ENCODE measurements around the gene CFAP99. TPM values are rescaled to one million over a fixed set of nuclear protein-coding genes. Genes with fewer than 3 reads are reported as not detected.
"Not testable (repeated sequence)": the region's sequence is repeated elsewhere in the genome, so short reads cannot be mapped to it uniquely, and the experiment has no call there.

CFAP99 gene
- total and polyA plus RNA-seq, 8 donors, result 0.28 to 1.6 (median 0.70) TPM

GRCh38 chr4:2426711-2427275 lies 8.0 kb downstream of the CFAP99 start:
- no peak for DNase-seq
- no peaks in the 10 kb centered on the region for H3K9me3 ChIP-seq
- no peak for ATAC-seq
- H3K27me3 ChIP-seq, result no peaks in the 10 kb centered on the region
- H3K4me3 ChIP-seq, result no peak overlapping the region
- intact Hi-C loops (cut with DNase I), result no loop called here
- peaks cover 0 to 3% (median 0%) of the 10 kb centered on the region in 3 donors for H3K4me1 ChIP-seq
- 77 to 84% methylated on average over 13 of the region's 13 CpGs for WGBS, 2 donors
- no peak for TF ChIP-seq CTCF (IDR thresholded peaks at IDR 0.05)
- no peaks in the 10 kb centered on the region for H3K36me3 ChIP-seq
- no peak for FAIRE-seq
- no peak overlapping the region for H3K27ac ChIP-seq

DNA sequence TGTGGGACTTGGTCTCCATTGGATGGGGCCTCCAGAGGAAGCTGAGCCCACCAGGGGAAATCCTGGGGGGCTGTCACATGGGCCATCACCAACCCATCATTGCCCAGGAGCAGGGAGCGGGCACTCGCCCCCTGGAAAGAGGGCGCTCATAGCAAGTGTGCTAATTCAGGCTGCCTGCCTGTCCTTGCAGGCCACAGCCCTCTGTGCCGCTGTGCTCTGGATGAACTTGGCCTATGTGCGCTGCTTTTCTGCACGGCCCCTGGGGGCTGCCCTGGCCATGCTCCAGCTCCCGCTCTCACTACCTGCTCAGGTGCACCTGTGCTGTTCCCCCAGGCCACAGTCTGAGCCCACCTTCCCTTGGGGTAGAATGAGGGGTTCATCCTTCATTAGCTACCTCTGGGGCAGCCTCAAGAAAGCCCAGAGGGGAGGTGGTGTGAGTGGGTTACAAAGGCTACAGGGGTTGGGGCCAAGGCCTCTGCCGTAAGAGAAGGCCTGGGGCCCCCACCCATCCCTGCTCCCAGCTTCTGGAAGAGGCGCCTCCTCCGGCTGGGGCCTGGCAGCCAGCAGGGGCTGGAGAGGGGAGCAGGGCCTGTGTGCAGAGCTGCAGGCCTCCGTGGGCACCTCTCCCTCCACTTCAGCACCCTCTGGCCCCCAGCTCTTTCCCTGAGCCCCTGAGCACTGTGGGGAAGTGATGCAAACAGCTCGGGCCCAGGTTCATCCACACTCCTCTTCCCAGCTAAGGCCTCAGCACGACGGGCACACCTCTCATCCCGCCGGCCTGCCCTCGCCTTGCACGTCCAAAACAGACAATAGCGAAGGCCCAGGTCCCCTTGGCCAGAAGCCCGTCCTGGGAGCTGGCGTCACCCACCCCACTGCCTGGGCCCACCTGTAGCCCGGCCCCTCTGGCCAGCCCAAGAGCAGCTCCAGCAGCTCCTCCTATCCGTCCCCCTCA lies 8.9 kb downstream of the CFAP99 start:
- H3K27me3 ChIP-seq, result no peaks in the 10 kb centered on the region
- no peak overlapping the region for H3K27ac ChIP-seq
- FAIRE-seq (no peak), DNase-seq (peak in 1 of 6 donors; percentile 70), ATAC-seq (no peak)
- H3K4me1 ChIP-seq, result peaks cover 0 to 3% (median 0%) of the 10 kb centered on the region in 3 donors
- H3K9me3 ChIP-seq, result no peaks in the 10 kb centered on the region
- intact Hi-C loops (cut with DNase I), result no loop called here
- WGBS, 2 donors, result 90 to 92% methylated on average over 23 of the region's 23 CpGs
- no peak overlapping the region for H3K4me3 ChIP-seq
- H3K36me3 ChIP-seq, result no peaks in the 10 kb centered on the region
- TF ChIP-seq CTCF (IDR thresholded peaks at IDR 0.05), result no peak

DNA sequence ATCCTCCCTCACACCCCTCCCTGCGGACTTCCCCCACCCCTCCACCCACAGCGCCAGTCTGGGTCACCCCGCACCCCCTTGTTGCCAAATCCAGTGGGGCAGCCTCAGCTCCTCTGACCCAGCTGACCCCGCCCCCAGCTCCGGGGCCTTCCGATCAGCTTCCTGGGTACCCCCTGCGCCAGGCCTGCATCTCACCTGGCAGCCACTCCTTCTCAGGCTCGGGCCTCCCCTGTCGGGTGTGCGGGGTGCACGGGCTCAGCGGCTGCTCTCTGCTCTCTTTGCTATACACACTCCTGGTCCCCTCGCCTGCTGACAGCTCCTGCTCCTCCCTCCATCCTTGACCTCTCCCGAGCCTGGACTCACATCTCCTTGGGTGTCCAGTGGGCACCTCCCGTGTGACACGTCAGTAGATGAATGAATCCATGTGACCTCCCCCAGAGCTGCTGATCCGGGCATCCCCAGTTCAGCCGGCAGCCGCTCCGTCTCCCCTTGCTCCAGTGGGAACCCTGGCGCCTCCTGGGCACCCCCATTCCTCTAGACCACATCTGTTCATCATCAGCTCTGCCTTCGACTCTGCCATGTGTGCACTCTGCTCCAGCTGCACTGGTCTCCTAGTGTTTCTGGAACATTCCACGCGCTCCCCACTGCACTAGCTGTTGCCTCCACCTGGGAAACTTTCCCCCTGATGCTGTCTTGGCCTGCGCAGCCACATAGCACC lies 9.9 kb downstream of the CFAP99 start:
- Histone ChIP-seq H3K27me3 (no peaks in the 10 kb centered on the region), H3K27ac (no peak overlapping the region), H3K9me3 (no peaks in the 10 kb centered on the region), H3K36me3 (no peaks in the 10 kb centered on the region), H3K4me3 (no peak overlapping the region), H3K4me1 (peaks cover 0 to 3% (median 0%) of the 10 kb centered on the region in 3 donors)
- ATAC-seq (no peak), FAIRE-seq (no peak), DNase-seq (peak in 1 of 6 donors; percentile 63)
- 86% methylated on average over 25 of the region's 25 CpGs for WGBS, 2 donors
- TF ChIP-seq CTCF (IDR thresholded peaks at IDR 0.05), result no peak
- intact Hi-C loops (cut with DNase I), result no loop called here

DNA sequence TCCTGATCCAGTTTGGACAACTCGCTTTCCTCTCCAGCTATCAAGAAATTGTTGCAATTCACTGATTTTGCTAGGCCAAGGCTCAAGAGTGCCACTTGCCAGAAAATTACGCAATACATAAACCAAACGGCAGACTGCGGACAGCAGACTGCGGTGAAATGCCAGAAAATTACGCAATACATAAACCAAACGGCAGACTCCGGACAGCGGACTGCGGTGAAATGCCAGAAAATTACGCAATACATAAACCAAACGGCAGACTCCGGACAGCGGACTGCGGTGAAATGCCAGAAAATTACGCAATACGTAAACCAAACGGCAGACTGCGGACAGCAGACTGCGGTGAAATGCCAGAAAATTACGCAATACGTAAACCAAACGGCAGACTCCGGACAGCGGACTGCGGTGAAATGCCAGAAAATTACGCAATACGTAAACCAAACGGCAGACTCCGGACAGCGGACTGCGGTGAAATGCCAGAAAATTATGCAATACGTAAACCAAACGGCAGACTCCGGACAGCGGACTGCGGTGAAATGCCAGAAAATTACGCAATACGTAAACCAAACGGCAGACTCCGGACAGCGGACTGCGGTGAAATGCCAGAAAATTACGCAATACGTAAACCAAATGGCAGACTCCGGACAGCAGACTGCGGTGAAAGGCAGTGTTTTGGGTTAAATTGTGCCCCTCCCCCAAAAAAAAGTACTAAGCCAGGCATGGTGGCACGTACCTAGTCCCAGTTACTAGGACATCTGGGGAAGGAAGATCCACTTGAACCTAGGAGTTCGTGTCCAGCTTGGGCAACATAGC lies 11.4 kb downstream of the CFAP99 start:
- peak overlapping the region in 2 of 4 donors; percentile 44 to 68 for H3K27ac ChIP-seq
- DNase-seq, result peak in 1 of 6 donors; percentile 66
- H3K9me3 ChIP-seq; intact Hi-C loops (cut with DNase I); H3K27me3 ChIP-seq; H3K36me3 ChIP-seq; H3K4me1 ChIP-seq; FAIRE-seq; H3K4me3 ChIP-seq: not testable (repeated sequence)
- WGBS, 2 donors, result 25 to 37% methylated on average over 28 to 29 of the region's 49 CpGs
- ATAC-seq, result peak; percentile 51 to 77 (median 63)

- TF ChIP-seq CTCF (IDR thresholded peaks at IDR 0.05), result no peak
- DNase-seq, result no peak
- Histone ChIP-seq H3K4me3 (no peak overlapping the region), H3K27ac (no peak overlapping the region), H3K4me1 (peaks cover 0 to 3% (median 0%) of the 10 kb centered on the region in 3 donors), H3K9me3 (no peaks in the 10 kb centered on the region), H3K36me3 (no peaks in the 10 kb centered on the region), H3K27me3 (no peaks in the 10 kb centered on the region)
- FAIRE-seq, result no peak
- intact Hi-C loops (cut with DNase I), result no loop called here
- ATAC-seq, result no peak
These were observed 13.2 kb downstream of the CFAP99 start for GRCh38 chr4:2432004-2432403.

All from pancreas (tissue), 10 donors.